ENCODE results near the gene SUMO2.
A peak's percentile ranks its signal among the peaks of the same experiment; 100 is the strongest.
"Not testable (repeated sequence)": the region's sequence is repeated elsewhere in the genome, so short reads cannot be mapped to it uniquely, and the experiment has no call there.

The SUMO2 gene

DNA sequence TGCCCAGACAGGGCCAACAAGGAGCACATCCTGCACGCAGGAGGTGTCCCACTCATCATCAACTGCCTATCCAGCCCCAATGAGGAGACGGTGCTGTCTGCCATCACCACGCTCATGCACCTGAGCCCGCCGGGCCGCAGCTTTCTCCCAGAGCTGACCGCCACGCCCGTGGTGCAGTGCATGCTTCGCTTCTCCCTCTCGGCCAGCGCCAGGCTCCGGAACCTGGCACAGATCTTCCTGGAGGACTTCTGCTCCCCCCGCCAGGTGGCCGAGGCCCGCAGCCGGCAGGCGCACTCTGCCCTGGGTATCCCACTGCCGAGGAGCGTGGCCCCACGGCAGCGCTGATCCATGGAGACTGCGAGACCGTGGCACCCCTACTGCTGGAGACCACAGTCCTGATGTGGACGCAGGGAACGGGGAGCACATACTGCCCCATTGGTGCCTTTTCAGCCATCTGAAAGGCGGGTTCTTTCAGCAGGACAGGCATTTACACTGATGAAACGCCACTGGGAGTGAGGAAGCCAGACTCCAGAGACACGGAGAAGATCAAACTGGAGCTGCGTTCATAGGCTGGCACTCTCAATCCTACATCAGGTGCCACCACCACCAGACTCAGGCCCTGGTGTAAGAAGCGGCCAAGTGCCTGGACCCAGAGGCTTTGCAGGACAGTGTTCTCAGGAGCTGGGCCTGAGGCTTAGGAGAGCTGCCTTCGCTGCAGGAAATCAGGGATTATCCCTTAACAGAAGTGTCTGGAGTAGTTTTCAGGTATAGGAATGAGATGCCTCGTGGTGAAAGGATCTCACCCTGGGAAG, 53.9 kb downstream of the SUMO2 start:
- Histone ChIP-seq H3K36me3 (ENCODE audit: control insufficient read depth, low read length) (peaks cover 20% of the 10 kb centered on the region), H3K4me3 (ENCODE audit: low read length) (no peak overlapping the region), H3K4me2 (ENCODE audit: low read length) (no peak overlapping the region), H3K79me2 (ENCODE audit: control insufficient read depth, low read length) (peaks cover 21% of the 10 kb centered on the region), H3K4me1 (ENCODE audit: control insufficient read depth, low read length) (peaks cover 24% of the 10 kb centered on the region), H3K27me3 (ENCODE audit: control insufficient read depth, low read length) (no peaks in the 10 kb centered on the region), H3F3A (ENCODE audit: control insufficient read depth, insufficient read depth) (peaks cover 12% of the 10 kb centered on the region), H3K9me3 (ENCODE audit: control insufficient read depth, insufficient read depth, low read length) (no peaks in the 10 kb centered on the region), H3K9me2 (replicated peaks; ENCODE audit: control insufficient read depth, low read length) (no peaks in the 10 kb centered on the region), H3K27ac (ENCODE audit: low read depth, low read length) (no peak overlapping the region), H4K20me1 (ENCODE audit: control insufficient read depth, insufficient read depth, low read depth, low read length) (no peaks in the 10 kb centered on the region)
- TF ChIP-seq, protein P1, sequence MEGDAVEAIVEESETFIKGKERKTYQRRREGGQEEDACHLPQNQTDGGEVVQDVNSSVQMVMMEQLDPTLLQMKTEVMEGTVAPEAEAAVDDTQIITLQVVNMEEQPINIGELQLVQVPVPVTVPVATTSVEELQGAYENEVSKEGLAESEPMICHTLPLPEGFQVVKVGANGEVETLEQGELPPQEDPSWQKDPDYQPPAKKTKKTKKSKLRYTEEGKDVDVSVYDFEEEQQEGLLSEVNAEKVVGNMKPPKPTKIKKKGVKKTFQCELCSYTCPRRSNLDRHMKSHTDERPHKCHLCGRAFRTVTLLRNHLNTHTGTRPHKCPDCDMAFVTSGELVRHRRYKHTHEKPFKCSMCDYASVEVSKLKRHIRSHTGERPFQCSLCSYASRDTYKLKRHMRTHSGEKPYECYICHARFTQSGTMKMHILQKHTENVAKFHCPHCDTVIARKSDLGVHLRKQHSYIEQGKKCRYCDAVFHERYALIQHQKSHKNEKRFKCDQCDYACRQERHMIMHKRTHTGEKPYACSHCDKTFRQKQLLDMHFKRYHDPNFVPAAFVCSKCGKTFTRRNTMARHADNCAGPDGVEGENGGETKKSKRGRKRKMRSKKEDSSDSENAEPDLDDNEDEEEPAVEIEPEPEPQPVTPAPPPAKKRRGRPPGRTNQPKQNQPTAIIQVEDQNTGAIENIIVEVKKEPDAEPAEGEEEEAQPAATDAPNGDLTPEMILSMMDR (IDR thresholded peaks at IDR 0.05; ENCODE audit: low read depth, low read length, poor library complexity, severe bottlenecking), result no peak
- TF ChIP-seq EZH2phosphoT487 (IDR thresholded peaks at IDR 0.05; ENCODE audit: borderline replicate concordance, low read length), result no peak

DNA sequence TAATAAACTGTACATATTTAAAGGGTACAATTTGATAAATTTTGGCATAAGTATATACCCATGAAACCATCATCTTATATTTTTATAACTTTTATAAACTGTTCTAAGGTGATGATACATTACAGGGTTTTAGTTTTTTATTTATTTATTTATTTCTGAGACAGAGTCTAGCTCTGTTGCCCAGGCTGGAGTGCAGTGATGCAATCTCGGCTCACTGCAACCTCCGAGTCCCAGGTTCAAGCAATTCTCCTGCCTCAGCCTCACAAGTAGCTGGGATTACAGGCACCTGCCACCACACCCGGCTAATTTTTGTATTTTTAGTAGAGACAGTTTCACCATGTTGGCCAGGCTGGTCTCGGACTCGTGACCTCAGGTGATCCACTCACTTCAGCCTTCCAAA, 54.8 kb downstream of the SUMO2 start:
- not testable (repeated sequence) for H3K4me2 ChIP-seq (ENCODE audit: low read length); H3K27ac ChIP-seq (ENCODE audit: low read depth, low read length); H3K9me2 ChIP-seq (replicated peaks; ENCODE audit: control insufficient read depth, low read length); H3K27me3 ChIP-seq (ENCODE audit: control insufficient read depth, low read length); H3K4me3 ChIP-seq (ENCODE audit: low read length); H4K20me1 ChIP-seq (ENCODE audit: control insufficient read depth, insufficient read depth, low read depth, low read length); H3K9me3 ChIP-seq (ENCODE audit: control insufficient read depth, insufficient read depth, low read length)
- peaks cover 24% of the 10 kb centered on the region for H3K4me1 ChIP-seq (ENCODE audit: control insufficient read depth, low read length)
- peaks cover 10% of the 10 kb centered on the region for H3F3A ChIP-seq (ENCODE audit: control insufficient read depth, insufficient read depth)
- H3K79me2 ChIP-seq (ENCODE audit: control insufficient read depth, low read length), result peaks cover 21% of the 10 kb centered on the region
- peaks cover 20% of the 10 kb centered on the region for H3K36me3 ChIP-seq (ENCODE audit: control insufficient read depth, low read length)

DNA sequence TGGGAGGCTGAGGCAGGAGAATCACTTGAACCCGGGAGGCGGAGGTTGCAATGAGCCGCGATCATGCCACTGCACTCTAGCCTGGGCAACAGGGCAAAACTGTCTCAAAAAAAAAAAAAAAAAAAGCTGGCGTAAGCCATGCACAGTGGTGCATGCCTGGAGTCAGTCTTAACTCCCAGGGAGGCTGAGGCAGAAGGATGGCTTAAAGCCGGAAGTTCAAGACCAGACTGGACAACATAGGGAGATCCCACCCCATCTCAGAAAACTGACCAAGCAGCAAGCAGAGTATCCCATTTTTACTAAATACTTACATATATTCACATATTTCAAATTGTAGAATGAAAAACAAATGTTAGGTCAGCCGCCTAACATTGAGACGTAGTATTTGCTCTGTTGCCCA, 55.8 kb downstream of the SUMO2 start:
- Histone ChIP-seq H3K4me3 (ENCODE audit: low read length) (no peak overlapping the region), H3K9me3 (ENCODE audit: control insufficient read depth, insufficient read depth, low read length) (no peaks in the 10 kb centered on the region), H3K79me2 (ENCODE audit: control insufficient read depth, low read length) (peaks cover 21% of the 10 kb centered on the region), H3K4me1 (ENCODE audit: control insufficient read depth, low read length) (peaks cover 18% of the 10 kb centered on the region), H4K20me1 (ENCODE audit: control insufficient read depth, insufficient read depth, low read depth, low read length) (no peaks in the 10 kb centered on the region), H3F3A (ENCODE audit: control insufficient read depth, insufficient read depth) (peaks cover 5% of the 10 kb centered on the region), H3K27ac (ENCODE audit: low read depth, low read length) (no peak overlapping the region), H3K4me2 (ENCODE audit: low read length) (no peak overlapping the region), H3K36me3 (ENCODE audit: control insufficient read depth, low read length) (peaks cover 20% of the 10 kb centered on the region), H3K9me2 (replicated peaks; ENCODE audit: control insufficient read depth, low read length) (no peaks in the 10 kb centered on the region), H3K27me3 (ENCODE audit: control insufficient read depth, low read length) (no peaks in the 10 kb centered on the region)
- no peak for TF ChIP-seq EZH2phosphoT487 (IDR thresholded peaks at IDR 0.05; ENCODE audit: borderline replicate concordance, low read length)
- TF ChIP-seq, protein P1 (IDR thresholded peaks at IDR 0.05; ENCODE audit: low read depth, low read length, poor library complexity, severe bottlenecking), result no peak

DNA sequence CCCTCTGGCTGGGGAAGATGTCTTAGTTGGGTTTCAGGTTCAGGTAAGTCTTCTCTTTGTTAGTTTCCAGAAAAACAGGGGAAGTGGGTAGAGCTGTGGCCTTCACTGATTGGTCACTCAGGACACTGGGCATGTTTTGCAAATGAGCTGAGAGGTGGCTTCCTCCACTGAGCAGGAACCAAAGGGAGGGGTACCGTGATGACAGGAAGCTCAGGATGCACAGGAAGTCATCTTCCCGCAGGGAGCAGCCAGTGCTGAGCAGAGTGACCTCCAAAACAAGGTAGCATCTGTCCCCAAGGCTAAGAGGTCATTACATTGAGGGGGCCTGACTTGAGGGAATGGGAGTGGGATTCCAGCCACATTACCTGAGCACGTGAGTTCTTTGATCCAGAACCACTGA, 56.8 kb downstream of the SUMO2 start:
- no peak for TF ChIP-seq EZH2phosphoT487 (IDR thresholded peaks at IDR 0.05; ENCODE audit: borderline replicate concordance, low read length)
- TF ChIP-seq, protein P1 (IDR thresholded peaks at IDR 0.05; ENCODE audit: low read depth, low read length, poor library complexity, severe bottlenecking), result no peak
- H4K20me1 ChIP-seq (ENCODE audit: control insufficient read depth, insufficient read depth, low read depth, low read length), result no peaks in the 10 kb centered on the region
- no peaks in the 10 kb centered on the region for H3K9me3 ChIP-seq (ENCODE audit: control insufficient read depth, insufficient read depth, low read length)
- H3K4me2 ChIP-seq (ENCODE audit: low read length), result peak overlapping the region; percentile 6; the same call in 1 of the 2 replicates
- no peaks in the 10 kb centered on the region for H3K27me3 ChIP-seq (ENCODE audit: control insufficient read depth, low read length)
- no peak overlapping the region for H3K27ac ChIP-seq (ENCODE audit: low read depth, low read length)
- no peak overlapping the region for H3K4me3 ChIP-seq (ENCODE audit: low read length)
- peaks cover 17% of the 10 kb centered on the region for H3K79me2 ChIP-seq (ENCODE audit: control insufficient read depth, low read length)
- peaks cover 5% of the 10 kb centered on the region for H3F3A ChIP-seq (ENCODE audit: control insufficient read depth, insufficient read depth)
- peaks cover 14% of the 10 kb centered on the region for H3K4me1 ChIP-seq (ENCODE audit: control insufficient read depth, low read length)
- peaks cover 20% of the 10 kb centered on the region for H3K36me3 ChIP-seq (ENCODE audit: control insufficient read depth, low read length)
- no peaks in the 10 kb centered on the region for H3K9me2 ChIP-seq (replicated peaks; ENCODE audit: control insufficient read depth, low read length)

All from DOHH2 (cell line).